ENCODE data around the gene ACOXL. TPM values are rescaled to one million over a fixed set of nuclear protein-coding genes. Genes with fewer than 3 reads are reported as not detected.

Gene ACOXL
- total RNA-seq, 1 donor from 2014 or later, result 0.23 TPM

DNA sequence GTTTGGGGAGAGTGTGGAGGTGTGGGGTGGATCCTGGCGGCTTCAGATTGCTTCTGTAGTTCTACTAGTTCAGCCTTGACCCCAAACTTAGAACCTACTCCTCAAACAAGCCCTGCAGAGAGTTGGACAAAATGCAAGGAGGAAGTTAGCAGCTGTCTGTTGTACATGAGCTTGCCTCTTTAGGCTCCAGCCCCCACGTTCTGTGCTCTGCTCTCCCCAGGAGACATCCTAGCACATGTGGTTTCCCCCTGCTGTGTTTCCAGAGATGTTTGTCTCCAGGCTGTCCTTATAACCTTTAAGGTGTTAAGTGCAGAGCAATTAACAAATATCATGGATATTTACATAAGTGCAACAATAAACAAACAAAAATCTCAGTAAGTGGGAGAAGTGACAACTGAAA lies 111.1 kb downstream of the ACOXL start:
- Histone ChIP-seq H2AFZ (ENCODE audit: low read depth, low read length) (no peak overlapping the region), H3K4me3 (ENCODE audit: insufficient read depth, low read depth, low read length) (no peak overlapping the region), H3K79me2 (ENCODE audit: insufficient read depth, low read length) (no peaks in the 10 kb centered on the region), H3K9me3 (ENCODE audit: insufficient read depth, low read depth, low read length) (no peaks in the 10 kb centered on the region), H3K27ac (ENCODE audit: low read depth, low read length) (no peak overlapping the region), H3K27me3 (ENCODE audit: insufficient read depth, low read length) (peaks cover 33% of the 10 kb centered on the region), H3K9ac (ENCODE audit: low read length) (no peak overlapping the region), H3K36me3 (ENCODE audit: insufficient read depth, low read length) (no peaks in the 10 kb centered on the region), H4K20me1 (ENCODE audit: insufficient read depth, low read length) (no peaks in the 10 kb centered on the region), H3K4me2 (ENCODE audit: low read length) (no peak overlapping the region), H3K4me1 (ENCODE audit: insufficient read depth, low read length) (no peaks in the 10 kb centered on the region)
- FAIRE-seq (no peak), DNase-seq (ENCODE audit: low read depth) (no peak)
- Mint-ChIP-seq H3K9me3 (ENCODE audit: unreplicated experiment) (peaks cover 4% of the 10 kb centered on the region), H3K4me1 (ENCODE audit: low read depth, unreplicated experiment) (peaks cover 14% of the 10 kb centered on the region), H3K36me3 (ENCODE audit: low read depth, unreplicated experiment) (no peaks in the 10 kb centered on the region), H3K27me3 (ENCODE audit: low read depth, unreplicated experiment) (peaks cover 28% of the 10 kb centered on the region), H3K4me3 (ENCODE audit: unreplicated experiment) (no peak overlapping the region), H3K27ac (ENCODE audit: unreplicated experiment) (no peak overlapping the region)
- TF ChIP-seq, protein P1, sequence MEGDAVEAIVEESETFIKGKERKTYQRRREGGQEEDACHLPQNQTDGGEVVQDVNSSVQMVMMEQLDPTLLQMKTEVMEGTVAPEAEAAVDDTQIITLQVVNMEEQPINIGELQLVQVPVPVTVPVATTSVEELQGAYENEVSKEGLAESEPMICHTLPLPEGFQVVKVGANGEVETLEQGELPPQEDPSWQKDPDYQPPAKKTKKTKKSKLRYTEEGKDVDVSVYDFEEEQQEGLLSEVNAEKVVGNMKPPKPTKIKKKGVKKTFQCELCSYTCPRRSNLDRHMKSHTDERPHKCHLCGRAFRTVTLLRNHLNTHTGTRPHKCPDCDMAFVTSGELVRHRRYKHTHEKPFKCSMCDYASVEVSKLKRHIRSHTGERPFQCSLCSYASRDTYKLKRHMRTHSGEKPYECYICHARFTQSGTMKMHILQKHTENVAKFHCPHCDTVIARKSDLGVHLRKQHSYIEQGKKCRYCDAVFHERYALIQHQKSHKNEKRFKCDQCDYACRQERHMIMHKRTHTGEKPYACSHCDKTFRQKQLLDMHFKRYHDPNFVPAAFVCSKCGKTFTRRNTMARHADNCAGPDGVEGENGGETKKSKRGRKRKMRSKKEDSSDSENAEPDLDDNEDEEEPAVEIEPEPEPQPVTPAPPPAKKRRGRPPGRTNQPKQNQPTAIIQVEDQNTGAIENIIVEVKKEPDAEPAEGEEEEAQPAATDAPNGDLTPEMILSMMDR (IDR thresholded peaks at IDR 0.05; ENCODE audit: insufficient read depth, low read depth, low read length), result no peak
- TF ChIP-seq EZH2 (IDR thresholded peaks at IDR 0.05; ENCODE audit: insufficient read depth, low read length), result no peak

GRCh38 chr2:110843959-110844510 lies 111.7 kb downstream of the ACOXL start:
- Histone ChIP-seq H3K27me3 (ENCODE audit: insufficient read depth, low read length) (peaks cover 36% of the 10 kb centered on the region), H3K4me2 (ENCODE audit: low read length) (no peak overlapping the region), H3K27ac (ENCODE audit: low read depth, low read length) (no peak overlapping the region), H3K9ac (ENCODE audit: low read length) (no peak overlapping the region), H3K36me3 (ENCODE audit: insufficient read depth, low read length) (no peaks in the 10 kb centered on the region), H3K79me2 (ENCODE audit: insufficient read depth, low read length) (no peaks in the 10 kb centered on the region), H3K4me1 (ENCODE audit: insufficient read depth, low read length) (no peaks in the 10 kb centered on the region), H4K20me1 (ENCODE audit: insufficient read depth, low read length) (no peaks in the 10 kb centered on the region), H2AFZ (ENCODE audit: low read depth, low read length) (no peak overlapping the region), H3K9me3 (ENCODE audit: insufficient read depth, low read depth, low read length) (no peaks in the 10 kb centered on the region), H3K4me3 (ENCODE audit: insufficient read depth, low read depth, low read length) (no peak overlapping the region)
- DNase-seq (ENCODE audit: low read depth), result no peak
- FAIRE-seq, result no peak
- peaks cover 4% of the 10 kb centered on the region for H3K9me3 Mint-ChIP-seq (ENCODE audit: unreplicated experiment)
- TF ChIP-seq EZH2 (IDR thresholded peaks at IDR 0.05; ENCODE audit: insufficient read depth, low read length), result no peak
- TF ChIP-seq, protein P1 (IDR thresholded peaks at IDR 0.05; ENCODE audit: insufficient read depth, low read depth, low read length), result no peak
- H3K27me3 Mint-ChIP-seq (ENCODE audit: low read depth, unreplicated experiment), result peaks cover 30% of the 10 kb centered on the region
- H3K36me3 Mint-ChIP-seq (ENCODE audit: low read depth, unreplicated experiment), result no peaks in the 10 kb centered on the region
- no peak overlapping the region for H3K27ac Mint-ChIP-seq (ENCODE audit: unreplicated experiment)
- H3K4me1 Mint-ChIP-seq (ENCODE audit: low read depth, unreplicated experiment), result peaks cover 11% of the 10 kb centered on the region
- no peak overlapping the region for H3K4me3 Mint-ChIP-seq (ENCODE audit: unreplicated experiment)

DNA sequence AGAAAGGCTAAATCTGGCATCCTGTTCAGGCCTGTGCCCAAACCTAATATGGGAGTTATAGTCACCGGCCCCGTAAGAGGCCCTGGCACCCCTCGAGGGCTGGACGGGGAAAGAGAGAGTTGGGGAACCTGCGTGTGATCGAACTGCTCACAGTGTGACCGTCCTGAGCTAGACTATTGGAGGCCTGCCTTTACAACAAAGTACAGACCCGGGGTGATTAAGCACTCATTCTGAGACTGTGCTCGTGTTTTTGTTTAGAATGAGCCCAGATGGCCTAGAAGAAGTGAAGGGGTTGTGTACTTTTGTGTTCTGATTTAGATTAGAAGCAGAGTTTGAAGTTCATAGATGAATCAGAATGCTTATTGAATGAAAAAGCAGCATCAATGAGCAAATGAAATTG lies 115.3 kb downstream of the ACOXL start:
- TF ChIP-seq EZH2 (IDR thresholded peaks at IDR 0.05; ENCODE audit: insufficient read depth, low read length), result no peak
- TF ChIP-seq, protein P1 (IDR thresholded peaks at IDR 0.05; ENCODE audit: insufficient read depth, low read depth, low read length), result no peak
- H3K9ac ChIP-seq (ENCODE audit: low read length), result no peak overlapping the region
- Mint-ChIP-seq H3K4me1 (ENCODE audit: low read depth, unreplicated experiment) (peaks cover 10% of the 10 kb centered on the region), H3K27ac (ENCODE audit: unreplicated experiment) (no peak overlapping the region), H3K9me3 (ENCODE audit: unreplicated experiment) (peaks cover 4% of the 10 kb centered on the region), H3K27me3 (ENCODE audit: low read depth, unreplicated experiment) (peaks cover 18% of the 10 kb centered on the region), H3K4me3 (ENCODE audit: unreplicated experiment) (no peak overlapping the region), H3K36me3 (ENCODE audit: low read depth, unreplicated experiment) (no peaks in the 10 kb centered on the region)
- no peak for FAIRE-seq
- peaks cover 26% of the 10 kb centered on the region for H3K27me3 ChIP-seq (ENCODE audit: insufficient read depth, low read length)
- no peak for DNase-seq (ENCODE audit: low read depth)
- H3K27ac ChIP-seq (ENCODE audit: low read depth, low read length), result no peak overlapping the region
- H3K4me3 ChIP-seq (ENCODE audit: insufficient read depth, low read depth, low read length), result no peak overlapping the region
- H3K79me2 ChIP-seq (ENCODE audit: insufficient read depth, low read length), result no peaks in the 10 kb centered on the region
- H3K9me3 ChIP-seq (ENCODE audit: insufficient read depth, low read depth, low read length), result no peaks in the 10 kb centered on the region
- H3K4me1 ChIP-seq (ENCODE audit: insufficient read depth, low read length), result no peaks in the 10 kb centered on the region
- no peaks in the 10 kb centered on the region for H3K36me3 ChIP-seq (ENCODE audit: insufficient read depth, low read length)
- H3K4me2 ChIP-seq (ENCODE audit: low read length), result no peak overlapping the region
- H4K20me1 ChIP-seq (ENCODE audit: insufficient read depth, low read length), result no peaks in the 10 kb centered on the region
- H2AFZ ChIP-seq (ENCODE audit: low read depth, low read length), result no peak overlapping the region

Measured in astrocyte (in vitro differentiated cells and primary cell).